GM20000 (cell line): Measurements from ENCODE around the gene ITPKB.

ENCODE experiments used
- DNase-seq: peaks from one replicate; pipeline ENCODE4 v3.0.0; 2012; ENCODE audit warnings: low spot score
- CTCF ChIP-seq: IDR thresholded peaks from 2 replicates; pipeline ENCODE4 v1.5.1; 2012; ENCODE audit warnings: mild to moderate bottlenecking, control low read depth; ENCODE audit errors: extremely low read depth, missing control alignments

Gene ITPKB

GRCh38 chr1:226627050-226627755 is 111.9 kb downstream of the ITPKB start:
- no peak for DNase-seq
- no peak for TF ChIP-seq CTCF

GRCh38 chr1:226626577-226626956 is 112.5 kb downstream of the ITPKB start:
- peak; percentile 74 for DNase-seq
- TF ChIP-seq CTCF = peak; percentile 82

- no peak for DNase-seq
- TF ChIP-seq CTCF = no peak
Observed at GRCh38 chr1:226625832-226626576, 113.1 kb downstream of the ITPKB start.

DNA sequence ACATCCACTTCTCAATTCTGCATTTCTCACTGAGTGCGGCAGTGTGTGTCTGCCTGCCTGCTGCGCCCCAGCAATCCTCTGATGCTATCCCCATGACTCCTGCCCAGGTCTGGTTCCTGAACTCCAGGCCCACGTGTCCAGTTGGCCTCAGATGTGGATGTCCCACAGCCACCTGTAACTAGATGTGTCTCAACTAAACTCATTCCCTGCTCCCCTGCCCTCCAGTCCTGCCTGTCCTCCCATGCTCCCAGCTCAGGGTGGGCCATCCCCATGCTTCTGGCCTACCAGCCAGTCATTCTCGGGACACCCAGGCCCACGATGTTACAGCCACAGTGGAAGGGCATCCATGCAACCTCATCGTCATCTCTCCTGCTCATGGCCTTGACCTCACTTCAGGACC is 113.8 kb downstream of the ITPKB start:
- no peak for TF ChIP-seq CTCF
- DNase-seq = no peak

- DNase-seq = no peak
- TF ChIP-seq CTCF = no peak
Observed at GRCh38 chr1:226624526-226624925, 114.6 kb downstream of the ITPKB start.

- DNase-seq = no peak
- TF ChIP-seq CTCF = no peak
Observed at GRCh38 chr1:226622012-226622411, 117.1 kb downstream of the ITPKB start.

GRCh38 chr1:226619031-226619430 is 120.1 kb downstream of the ITPKB start:
- DNase-seq = no peak
- no peak for TF ChIP-seq CTCF
